ENCODE results near the gene FER.
"Not testable (repeated sequence)": the region's sequence is repeated elsewhere in the genome, so short reads cannot be mapped to it uniquely, and the experiment has no call there.

The FER gene

DNA sequence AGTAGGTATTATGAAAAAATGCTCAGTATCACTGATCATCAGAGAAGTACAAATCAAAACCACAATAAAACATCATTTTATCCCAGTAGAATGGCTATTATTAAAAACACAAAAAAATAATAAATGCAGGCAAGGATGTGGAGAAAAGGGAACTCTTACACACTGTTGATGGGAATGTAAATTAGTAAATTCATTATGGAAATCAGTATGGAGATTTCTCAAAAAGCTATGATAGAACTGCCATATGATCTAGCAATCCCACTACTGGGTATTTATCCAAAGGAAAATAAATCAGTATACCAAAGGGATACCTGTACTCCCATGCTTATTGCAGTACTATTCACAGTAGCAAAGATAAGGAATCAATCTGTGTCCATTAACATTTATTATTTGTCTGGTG lies 209.6 kb downstream of the FER start:
- DNase-seq (ENCODE audit: low spot score), result no peak

DNA sequence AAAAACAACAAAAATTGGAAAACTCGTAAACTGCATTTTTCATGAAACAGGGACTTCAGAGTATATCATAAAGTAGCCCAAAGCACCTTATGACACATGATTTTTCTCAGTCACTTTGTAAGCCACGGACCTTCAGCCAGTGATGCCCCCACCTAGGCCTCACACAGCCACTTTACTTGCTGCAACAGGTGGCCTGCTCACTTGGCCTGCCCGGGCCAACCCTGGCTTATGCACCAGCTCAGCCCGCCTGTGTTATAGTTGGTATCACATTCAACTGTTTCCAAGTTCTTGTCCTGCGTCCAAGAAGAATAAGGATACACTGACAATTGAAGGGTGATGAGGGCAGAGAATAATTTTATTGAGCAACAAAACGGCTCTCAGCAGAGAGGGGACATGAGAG lies 219.2 kb downstream of the FER start:
- no peak for DNase-seq (ENCODE audit: low spot score)

DNA sequence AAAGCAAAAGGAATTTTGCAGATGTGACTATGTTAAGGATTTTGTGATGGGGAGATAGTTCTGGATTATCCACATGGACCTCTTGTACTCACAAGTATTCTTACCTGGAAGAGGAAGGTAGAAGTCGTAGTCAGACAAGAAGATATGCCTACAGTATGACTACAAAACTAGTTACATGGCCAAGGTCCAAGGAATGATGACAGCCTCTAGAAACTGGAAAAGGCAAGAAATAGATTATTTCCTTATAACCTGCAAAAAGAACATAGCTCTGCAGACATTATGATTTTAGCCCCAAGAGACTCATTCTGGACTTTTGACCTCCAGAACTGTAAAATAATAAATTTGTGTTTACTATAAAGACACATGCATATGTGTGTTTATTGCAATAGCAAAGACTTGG lies 226.9 kb downstream of the FER start:
- DNase-seq (ENCODE audit: low spot score), result no peak

DNA sequence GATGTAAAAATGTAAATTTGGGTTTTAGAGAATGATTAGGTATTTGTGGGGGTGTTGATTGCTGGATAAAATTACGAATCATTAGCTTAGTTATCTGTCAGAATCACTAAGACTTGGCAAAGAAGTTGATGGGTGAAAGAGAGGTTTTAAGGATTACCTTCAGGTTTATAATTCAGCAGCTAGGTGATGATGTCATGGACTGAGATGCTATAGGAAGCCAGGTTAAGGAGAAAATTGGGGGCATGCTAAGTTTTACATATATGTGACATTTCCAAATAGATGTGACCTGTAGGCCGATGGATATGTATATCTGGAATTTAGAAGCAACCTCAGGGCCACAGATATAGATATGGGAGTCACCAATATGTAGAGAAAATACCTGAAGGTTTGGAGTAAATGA lies 228.0 kb downstream of the FER start:
- no peak for DNase-seq (ENCODE audit: low spot score)

DNA sequence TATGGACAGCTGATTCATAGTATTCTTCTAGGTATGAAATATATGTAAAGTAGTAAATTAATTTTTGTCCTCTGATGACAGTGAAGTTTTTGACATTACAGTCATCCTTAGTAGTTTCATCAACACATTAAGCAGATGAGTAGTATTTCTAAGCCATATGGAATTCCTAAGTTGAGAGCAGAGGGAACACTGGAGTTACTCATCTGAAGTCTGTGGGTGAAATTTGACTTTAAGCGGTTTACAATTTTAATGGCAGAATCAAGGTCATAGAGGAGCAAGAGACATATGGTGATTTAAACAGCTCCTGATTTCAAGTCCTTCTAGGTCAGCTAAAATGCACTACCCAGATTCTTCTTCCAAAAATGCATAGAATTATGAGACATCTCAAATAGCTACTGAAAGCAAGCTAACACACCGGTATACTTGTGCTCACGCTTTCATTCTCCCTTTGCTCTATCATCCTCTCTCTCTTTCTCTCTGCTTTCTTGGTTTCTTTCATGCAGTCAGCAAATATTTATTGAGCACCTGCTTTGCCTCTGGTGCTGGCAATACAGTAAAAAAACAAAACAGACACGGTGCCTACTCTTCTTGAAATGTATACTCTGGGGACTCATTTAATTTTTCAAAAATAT lies 235.9 kb downstream of the FER start:
- DNase-seq (ENCODE audit: low spot score), result no peak

DNA sequence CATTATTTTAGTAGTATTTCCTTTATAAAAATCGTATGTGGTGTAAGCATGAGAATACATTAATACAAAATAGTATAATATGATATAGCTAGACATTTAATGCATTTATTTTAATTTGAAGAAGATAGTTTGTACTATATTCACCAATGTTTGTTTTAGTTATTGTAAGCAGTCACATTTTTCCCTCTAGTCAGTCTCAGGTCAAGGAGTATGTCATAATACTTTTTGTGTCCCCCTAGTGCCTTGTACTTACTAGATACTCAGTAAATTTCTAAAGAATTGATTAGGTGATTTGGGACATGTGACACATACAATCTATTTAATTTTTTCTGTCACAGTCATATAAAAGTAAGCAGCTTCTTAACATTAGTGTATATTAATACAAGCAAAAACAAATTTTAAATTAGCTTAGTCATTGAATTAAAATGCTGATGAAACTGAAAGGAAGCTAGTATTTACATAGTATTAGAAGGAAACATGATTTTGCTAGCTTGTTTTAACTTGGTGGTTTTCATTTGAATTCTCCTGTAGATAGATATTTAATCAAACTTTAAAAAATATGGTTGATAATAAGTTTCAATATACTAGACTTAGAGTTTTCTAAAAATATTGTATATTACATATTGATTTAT lies 242.2 kb downstream of the FER start:
- DNase-seq (ENCODE audit: low spot score), result no peak

DNA sequence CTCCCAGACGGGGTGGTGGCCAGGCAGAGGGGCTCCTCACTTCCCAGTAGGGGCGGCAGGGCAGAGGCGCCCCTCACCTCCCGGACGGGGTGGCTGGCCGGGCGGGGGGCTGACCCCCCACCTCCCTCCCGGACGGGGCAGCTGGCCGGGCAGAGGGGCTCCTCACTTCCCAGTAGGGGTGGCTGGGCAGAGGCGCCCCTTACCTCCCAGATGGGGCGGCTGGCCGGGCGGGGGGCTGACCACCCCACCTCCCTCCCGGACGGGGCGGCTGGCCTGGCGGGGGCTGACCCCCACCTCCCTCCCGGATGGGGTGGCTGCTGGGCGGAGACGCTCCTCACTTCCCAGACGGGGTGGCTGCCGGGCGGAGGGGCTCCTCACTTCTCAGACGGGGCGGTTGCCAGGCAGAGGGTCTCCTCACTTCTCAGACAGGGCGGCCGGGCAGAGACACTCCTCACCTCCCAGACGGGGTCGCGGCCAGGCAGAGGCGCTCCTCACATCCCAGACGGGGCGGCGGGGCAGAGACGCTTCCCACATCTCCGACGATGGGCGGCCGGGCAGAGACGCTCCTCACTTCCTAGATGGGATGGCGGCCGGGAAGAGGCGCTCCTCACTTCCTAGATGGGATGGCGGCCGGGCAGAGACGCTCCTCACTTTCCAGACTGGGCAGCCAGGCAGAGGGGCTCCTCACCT lies 244.8 kb downstream of the FER start:
- not testable (repeated sequence) for DNase-seq (ENCODE audit: low spot score)

DNA sequence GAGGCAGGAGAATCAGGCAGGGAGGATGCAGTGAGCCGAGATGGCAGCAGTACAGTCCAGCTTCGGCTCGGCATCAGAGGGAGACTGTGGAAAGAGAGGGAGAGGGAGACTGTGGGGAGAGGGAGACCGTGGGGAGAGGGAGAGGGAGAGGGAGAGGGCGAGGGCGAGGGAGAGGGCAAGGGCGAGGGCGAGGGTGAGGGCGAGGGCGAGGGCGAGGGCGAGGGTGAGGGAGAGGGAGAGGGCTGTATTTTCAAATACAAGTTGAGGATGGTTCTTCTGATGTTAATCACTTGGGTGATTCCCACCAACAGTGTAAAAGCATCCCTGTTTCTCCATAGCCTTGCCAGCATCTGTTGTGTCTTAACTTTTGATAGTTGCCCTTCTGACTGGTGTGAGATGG lies 245.7 kb downstream of the FER start:
- DNase-seq (ENCODE audit: low spot score), result not testable (repeated sequence)

DNA sequence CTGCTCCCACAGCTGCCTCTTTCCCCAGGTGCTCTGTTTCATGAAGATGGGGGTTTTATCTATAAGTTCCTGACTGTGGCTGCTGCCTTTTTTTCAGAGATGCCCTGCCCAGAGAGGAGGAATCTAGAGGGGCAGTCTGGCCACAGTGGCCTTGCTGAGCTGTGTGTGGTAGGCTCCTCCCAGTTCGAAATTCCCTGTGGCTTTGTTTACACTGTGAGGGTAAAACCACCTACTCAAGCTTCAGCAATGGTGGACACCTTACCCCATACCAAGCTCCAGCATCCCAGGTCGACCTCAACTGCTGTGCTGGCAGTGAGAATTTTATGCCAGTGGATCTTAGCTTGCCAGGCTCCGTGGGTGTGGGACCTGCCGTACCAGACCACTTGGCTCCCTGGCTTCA lies 250.0 kb downstream of the FER start:
- no peak for DNase-seq (ENCODE audit: low spot score)

DNA sequence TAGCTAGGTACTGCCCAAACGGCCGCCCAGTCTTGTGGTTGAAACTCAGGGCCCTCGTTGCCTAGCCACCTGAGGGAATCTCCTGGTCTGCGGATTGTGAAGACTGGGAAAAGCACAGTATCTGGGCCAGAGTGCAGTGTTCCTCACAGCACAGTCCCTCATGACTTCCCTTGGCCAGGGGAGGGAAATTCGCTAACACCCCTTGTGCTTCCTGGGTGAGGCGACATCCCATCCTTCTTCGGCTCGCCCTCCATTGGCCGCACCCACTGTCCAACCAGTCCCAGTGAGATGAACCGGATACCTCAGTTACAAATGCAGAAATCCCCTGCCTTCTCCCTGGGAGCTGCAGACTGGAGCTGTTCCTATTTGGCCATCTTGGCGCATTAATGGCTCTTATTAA lies 250.5 kb downstream of the FER start:
- DNase-seq (ENCODE audit: low spot score), result no peak

DNA sequence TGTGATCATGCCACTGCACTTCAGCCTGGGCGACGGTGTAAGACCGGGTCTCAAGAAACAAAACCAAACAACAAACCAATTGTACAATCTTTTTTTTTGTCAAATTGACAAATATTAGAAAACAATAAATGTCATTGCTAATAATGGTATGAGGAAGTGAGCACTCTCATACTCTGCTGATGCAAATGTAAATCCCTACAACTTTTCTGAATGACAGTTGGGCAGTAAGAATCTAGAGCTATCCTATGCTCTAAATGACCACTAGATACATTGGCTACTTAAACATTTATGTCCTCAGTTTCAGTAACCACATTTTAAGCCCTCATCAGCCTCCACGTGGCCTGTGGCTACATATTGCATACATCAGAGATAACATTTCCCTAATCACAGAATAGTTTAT lies 256.2 kb downstream of the FER start:
- no peak for DNase-seq (ENCODE audit: low spot score)

DNA sequence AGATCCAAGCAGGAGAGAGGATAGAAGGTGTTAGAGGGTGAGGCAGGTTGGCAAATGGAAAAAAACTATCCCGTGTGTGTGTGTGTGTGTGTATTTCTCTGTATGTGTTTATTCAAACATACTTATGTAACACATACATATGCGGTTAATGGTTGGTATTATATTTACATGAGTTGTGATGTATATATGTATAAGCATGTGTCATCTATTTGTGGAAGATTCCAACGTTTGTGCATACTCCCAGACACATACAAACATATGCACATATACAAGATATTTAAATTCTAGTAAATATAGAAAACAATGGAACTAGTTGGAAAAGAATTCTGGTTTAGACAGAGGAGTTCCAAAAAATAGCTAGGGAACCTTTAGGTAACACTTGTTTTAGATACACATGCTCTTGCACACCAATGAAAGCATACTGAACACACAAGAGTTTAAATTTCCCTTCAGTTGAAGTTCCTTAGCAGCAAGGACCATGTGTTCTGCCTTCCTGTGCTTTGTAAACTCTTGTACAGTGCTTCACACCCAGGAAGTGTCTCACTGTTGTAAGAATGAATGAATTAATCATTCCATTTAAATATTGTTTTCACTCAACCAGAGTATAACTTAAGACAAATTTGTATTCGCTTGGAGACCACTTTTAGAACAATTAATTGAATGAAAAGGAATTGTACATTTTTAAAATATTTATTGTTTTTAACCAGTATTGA lies 257.8 kb downstream of the FER start:
- DNase-seq (ENCODE audit: low spot score), result no peak

DNA sequence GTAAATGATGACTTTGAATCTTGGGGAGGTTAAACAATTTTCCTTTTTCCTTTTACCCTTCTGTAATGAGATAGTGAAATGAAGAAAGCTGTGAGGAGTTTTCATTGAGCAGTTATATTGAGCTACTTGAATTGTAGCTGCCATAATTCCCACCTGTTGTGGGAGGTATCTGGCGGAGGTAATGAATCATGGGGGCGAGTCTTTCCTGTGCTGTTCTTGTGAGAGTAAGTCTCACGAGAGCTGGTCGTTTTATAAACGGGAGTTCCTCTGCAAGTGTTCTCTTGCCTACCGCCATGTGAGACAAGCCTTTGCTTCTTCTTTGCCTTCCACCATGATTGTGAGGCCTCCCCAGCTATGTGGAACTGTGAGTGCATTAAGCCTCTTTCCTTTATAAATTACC lies 258.4 kb downstream of the FER start:
- DNase-seq (ENCODE audit: low spot score), result no peak

DNA sequence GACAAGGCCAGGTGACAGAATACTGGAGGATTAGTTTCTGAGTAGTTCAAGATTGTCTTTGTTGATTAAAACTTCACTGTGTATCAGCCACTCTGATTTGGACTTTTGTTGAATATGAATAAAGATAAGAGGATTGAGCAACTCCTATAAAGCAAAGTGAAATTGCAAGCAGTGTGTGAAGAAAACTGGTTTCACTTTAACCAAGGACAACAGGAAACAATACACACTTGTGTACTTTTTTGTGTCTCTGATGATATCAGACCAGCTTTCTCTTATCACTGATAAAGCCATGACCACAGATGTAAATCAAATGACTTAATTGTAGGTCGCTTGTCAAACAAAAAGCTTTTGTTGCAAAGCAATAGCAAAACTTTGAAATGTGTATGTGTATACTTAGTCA lies 268.6 kb downstream of the FER start:
- DNase-seq (ENCODE audit: low spot score), result no peak

DNA sequence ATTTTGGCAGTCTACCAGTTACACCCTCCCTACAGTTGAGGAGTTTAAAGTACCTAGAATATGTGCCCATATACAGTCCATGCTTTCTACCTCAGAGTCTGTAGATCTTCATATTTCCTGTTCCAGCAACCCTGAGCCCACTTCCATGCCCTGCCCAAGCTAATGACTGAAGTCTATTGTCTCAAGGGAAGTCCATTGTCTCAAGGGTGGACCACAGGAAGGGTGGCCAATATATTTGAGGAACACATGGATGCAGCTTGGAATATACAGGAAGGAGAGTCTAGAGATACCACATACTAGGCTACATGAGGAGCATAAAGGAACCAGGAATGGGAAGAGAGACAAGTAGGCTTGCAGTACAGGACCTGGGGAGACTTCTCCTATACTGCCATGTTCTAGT lies 274.4 kb downstream of the FER start:
- DNase-seq (ENCODE audit: low spot score), result no peak

DNA sequence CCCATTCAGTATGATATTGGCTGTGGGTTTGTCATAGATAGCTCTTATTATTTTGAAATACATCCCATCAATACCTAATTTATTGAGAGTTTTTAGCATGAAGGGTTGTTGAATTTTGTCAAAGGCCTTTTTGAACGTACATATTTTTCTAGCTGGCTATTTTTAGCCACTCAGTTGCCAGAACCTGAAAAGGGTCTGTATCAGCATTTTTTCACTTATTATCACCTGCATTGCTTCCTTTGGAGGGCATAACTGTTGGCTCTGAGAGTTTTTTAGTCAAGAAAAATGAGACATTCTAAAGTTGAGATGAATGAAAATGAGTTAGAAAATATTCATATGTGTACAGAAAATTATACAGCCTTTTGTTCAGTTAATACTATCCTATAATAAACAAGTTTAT lies 278.0 kb downstream of the FER start:
- DNase-seq (ENCODE audit: low spot score), result not testable (repeated sequence)

DNA sequence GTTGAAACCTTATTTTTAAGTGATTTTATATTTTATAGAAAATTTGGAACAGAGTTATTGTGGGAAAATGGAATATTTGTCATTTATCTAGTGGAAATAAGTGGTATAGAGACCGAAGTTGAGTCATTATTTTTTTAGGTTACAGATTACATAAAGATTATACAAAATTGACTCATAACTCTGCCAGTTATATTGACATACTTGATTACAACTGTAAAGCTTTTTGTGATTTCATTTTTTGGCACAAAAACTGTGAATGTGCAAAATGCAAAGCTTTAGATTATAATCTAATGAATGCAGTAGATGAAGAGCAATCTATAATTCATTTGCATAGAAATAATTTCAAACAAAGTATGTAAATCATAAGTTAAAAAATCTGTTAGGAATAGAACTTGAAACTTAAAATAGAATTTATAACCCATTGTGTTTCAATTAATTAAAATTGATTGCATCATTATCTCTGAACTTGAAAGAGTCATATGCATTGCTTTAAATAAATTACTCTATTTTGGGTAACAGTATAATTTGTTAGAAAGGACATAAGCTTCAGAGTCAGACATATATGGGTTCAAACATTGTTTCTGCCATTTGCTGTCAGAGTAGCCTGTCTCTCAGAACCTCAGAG lies 280.4 kb downstream of the FER start:
- DNase-seq (ENCODE audit: low spot score), result no peak

DNA sequence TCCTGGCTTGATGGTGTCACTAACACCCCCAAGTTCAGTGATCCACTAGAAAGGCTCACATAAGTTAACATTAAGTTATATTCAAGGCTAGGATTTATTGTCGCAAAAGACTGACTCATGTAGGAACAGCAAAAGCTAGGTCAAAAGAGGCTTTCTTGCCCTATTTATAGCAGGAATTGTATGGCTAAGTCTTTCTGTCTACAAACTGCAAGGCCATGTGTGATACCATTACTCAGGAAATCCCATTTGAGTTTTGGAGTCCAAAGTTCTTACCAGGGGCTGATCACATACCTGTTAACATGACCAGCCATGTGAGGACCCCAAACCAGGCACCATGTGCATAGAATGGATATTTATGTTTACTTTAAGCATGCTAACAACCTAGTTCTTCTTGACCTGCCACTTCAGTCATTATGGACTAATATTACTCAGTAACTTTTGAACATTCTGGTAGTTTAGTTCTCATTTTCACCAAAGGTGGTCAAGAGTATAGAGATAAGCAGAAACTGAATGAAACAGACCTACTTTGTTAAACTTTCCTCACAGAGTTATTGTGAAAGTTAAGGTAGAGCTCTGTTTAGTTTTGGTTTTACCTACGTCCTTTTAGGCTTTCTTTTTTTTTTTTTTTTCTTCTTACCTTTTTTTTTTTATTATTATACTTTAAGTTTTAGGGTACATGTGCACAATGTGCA lies 281.1 kb downstream of the FER start:
- no peak for DNase-seq (ENCODE audit: low spot score)

DNA sequence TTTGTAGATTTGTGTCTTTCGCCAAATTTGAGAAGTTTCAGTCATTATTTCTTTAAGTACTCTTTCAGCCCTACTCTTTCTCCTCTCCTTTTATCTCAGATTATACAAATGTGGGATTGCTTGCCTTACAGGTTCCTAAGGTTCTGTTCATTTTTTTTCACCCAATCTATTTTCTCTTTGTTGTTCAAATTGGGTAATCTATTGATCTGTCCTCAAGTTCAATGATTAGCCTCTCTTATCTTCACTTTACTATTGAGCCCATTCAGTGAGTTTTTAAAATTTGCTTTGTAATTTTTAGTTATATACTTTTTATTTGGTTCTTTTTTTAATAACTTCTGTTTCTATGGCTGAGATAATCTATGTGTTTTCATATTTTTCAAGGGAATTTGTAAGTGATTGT lies 282.1 kb downstream of the FER start:
- no peak for DNase-seq (ENCODE audit: low spot score)

DNA sequence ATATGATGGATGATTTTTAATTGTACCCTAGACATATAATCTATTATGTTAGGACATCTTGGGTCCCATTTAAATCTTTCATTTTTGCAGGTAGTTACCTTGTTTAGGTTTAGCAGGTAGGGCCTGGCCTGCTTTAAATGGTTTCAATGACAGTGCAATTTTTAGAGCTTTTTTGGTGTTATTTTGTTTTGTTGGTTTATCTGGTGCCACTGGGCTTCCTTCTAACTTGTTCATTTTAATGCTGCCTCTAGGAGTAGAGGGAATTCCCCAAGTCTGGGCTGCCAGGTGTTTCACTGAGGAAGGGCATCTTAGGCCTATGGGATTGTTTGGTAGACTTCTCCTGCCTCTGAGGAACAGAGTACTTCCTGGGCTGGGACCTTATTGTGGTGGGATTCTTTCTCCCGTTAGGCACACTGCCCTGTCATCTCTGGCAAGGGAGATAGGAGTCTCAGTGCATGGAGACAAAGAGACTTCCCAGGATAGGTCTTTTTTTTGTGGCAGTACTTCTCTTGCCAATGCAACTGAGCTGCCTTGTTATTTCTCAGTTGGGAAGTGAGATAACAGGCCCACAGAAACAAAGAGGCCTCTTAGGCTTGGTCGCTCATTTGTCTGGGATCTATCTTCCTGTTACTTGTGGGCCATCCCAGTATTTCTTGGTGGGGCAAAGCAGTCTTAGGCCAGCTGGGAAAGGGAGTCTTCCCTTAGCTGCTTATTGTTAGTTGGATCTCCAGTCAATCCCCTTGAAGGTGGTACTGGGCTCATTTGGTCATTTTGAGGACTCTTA lies 282.9 kb downstream of the FER start:
- DNase-seq (ENCODE audit: low spot score), result no peak

DNA sequence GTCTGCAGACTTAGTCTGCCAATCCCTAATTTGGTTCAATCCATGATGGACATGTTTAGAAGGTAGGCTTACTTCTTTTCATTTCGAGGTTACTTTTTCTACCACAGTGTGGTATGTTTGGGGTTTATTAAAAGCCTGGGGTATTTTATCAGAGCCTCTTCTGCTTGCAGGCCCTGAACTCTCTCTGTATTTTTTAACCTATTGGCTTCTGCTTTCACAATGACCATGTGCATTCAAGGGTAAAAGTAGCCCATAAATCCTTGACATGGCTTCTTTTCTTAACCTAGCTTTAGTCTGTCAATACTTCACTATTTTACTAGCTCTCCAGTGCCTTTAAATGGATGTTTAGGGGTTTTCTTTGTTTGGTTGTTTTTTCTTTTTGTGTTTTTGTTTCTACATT lies 286.6 kb downstream of the FER start:
- no peak for DNase-seq (ENCODE audit: low spot score)
